Lower leg skin (tissue), 4 donors: ENCODE data around the gene SPATA25. TPM values are rescaled to one million over a fixed set of nuclear protein-coding genes. Genes with fewer than 3 reads are reported as not detected.

ENCODE experiments used
- DNase-seq, 2 donors: peaks; one replicate each; pipeline ENCODE4 v3.0.0-alpha.2; 2019; ENCODE audit warnings: low spot score in 2 of 2
- H3K4me3 ChIP-seq: fragments of 200-600 bp; sonication (generic); 2 replicates; pipeline ENCODE4 v1.5.1; 2017; ENCODE audit warnings: mild to moderate bottlenecking, low read depth; ENCODE audit not compliant: poor library complexity, severe bottlenecking
- POLR2A ChIP-seq, 2 donors: fragments of 450-650 bp; IDR thresholded peaks; one replicate each; pipeline ENCODE4 v1.6.1; 2016 to 2017; ENCODE audit warnings: antibody characterized with exemption in 2 of 2, mild to moderate bottlenecking in 1 of 2, moderate library complexity in 1 of 2
- WGBS, 2 donors: methylation state at CpG; one replicate each; pipeline ENCODE4 v1.1.5; 2018; 5-methylcytosine and 5-hydroxymethylcytosine counted together
- intact Hi-C: fragments of 100-400 bp; cut with DNase I; formaldehyde crosslinking; loops from one replicate; pipeline ENCODE4 v1.15.0; 2023; ENCODE audit warnings: low total_unique reads
- total RNA-seq, 4 donors: library from RNA; depleted of rRNA; stranded (reverse); fragments of >200 nt; gene quantifications; one replicate each; pipeline ENCODE4 v1.1.0, GENCODE V29; 2016
- TF ChIP-seq, protein P1 (sequence below), 3 donors: fragments of 450-650 bp; IDR thresholded peaks; one replicate each; pipeline ENCODE4 v1.5.1; 2016; ENCODE audit warnings: antibody characterized with exemption in 3 of 3, mild to moderate bottlenecking in 3 of 3, moderate library complexity in 2 of 3

SPATA25 gene
- total RNA-seq, 4 donors from 2014 or later: 0.59 to 3.6 (median 1.8) TPM

DNA sequence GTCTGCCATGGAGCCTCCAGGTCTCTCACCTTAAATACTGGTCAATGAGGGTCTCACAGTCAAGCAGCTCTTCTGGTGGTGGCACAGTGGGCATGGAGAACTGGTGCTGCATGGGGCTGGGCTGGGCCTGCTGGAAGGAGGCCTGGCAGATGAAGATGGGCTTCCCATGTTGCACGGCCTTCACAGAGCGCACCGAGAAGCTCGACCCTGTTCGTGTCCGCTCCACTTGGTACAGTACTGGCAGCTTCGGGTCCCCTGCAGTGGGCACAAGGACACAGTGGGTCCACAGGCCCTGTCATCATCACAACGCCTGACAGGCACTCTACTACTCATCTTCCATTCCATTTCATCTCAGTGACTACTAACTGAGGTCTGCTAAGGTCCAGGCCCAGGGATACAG is 39.0 kb downstream of the SPATA25 start:
- TF ChIP-seq POLR2A (IDR thresholded peaks at IDR 0.05): no peak
- TF ChIP-seq, protein P1, sequence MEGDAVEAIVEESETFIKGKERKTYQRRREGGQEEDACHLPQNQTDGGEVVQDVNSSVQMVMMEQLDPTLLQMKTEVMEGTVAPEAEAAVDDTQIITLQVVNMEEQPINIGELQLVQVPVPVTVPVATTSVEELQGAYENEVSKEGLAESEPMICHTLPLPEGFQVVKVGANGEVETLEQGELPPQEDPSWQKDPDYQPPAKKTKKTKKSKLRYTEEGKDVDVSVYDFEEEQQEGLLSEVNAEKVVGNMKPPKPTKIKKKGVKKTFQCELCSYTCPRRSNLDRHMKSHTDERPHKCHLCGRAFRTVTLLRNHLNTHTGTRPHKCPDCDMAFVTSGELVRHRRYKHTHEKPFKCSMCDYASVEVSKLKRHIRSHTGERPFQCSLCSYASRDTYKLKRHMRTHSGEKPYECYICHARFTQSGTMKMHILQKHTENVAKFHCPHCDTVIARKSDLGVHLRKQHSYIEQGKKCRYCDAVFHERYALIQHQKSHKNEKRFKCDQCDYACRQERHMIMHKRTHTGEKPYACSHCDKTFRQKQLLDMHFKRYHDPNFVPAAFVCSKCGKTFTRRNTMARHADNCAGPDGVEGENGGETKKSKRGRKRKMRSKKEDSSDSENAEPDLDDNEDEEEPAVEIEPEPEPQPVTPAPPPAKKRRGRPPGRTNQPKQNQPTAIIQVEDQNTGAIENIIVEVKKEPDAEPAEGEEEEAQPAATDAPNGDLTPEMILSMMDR (IDR thresholded peaks at IDR 0.05): no peak
- H3K4me3 ChIP-seq: no peak overlapping the region
- intact Hi-C loops: no loop called here
- no peak for DNase-seq
- WGBS, 2 donors: 86 to 96% methylated on average over 7 to 8 of the region's 8 CpGs

DNA sequence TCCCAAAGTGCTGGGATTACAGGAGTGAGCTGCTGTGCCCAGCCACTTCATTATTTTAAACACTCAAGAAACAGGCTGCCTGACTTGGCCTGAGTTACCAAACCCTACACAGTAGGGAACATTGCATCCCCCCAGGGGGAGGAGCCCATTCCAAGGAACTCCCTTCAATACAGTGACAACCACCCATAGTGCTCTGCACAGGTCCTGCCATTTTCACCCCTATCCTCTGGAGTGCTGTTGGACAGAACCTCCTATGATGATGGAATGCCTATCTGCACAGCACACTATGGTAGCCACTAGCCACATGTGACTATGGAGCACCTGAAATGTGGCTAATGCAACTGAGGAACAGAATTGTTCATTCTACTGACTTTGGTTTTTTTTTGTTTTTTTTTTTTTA is 42.0 kb downstream of the SPATA25 start:
- no peak for DNase-seq
- TF ChIP-seq, protein P1 (IDR thresholded peaks at IDR 0.05): no peak
- no peak for TF ChIP-seq POLR2A (IDR thresholded peaks at IDR 0.05)
- intact Hi-C loops: no loop called here
- no peak overlapping the region for H3K4me3 ChIP-seq

DNA sequence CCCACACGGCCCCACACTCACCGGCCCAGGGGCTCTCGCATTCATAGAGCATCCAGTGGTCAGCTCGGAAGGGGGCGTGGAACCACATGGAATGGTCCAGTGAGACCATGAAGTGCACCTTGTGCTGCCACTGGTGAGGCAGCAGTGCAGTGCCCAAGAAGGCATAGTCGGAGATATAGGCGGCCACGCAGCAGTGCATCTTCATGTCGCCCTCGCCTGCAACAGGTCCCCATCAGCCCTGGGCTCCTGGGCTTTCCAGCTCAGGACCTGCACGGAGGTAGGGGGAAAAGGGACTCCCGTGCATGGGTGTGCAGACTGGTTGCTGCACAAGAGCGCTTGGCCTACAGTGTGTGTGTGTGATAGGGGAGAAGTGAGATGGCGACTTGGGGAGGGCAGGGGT is 43.9 kb downstream of the SPATA25 start:
- H3K4me3 ChIP-seq: no peak overlapping the region
- DNase-seq: no peak
- intact Hi-C loops: no loop called here
- TF ChIP-seq, protein P1 (IDR thresholded peaks at IDR 0.05): no peak
- no peak for TF ChIP-seq POLR2A (IDR thresholded peaks at IDR 0.05)
- WGBS, 2 donors: 88 to 96% methylated on average over 11 to 14 of the region's 14 CpGs

DNA sequence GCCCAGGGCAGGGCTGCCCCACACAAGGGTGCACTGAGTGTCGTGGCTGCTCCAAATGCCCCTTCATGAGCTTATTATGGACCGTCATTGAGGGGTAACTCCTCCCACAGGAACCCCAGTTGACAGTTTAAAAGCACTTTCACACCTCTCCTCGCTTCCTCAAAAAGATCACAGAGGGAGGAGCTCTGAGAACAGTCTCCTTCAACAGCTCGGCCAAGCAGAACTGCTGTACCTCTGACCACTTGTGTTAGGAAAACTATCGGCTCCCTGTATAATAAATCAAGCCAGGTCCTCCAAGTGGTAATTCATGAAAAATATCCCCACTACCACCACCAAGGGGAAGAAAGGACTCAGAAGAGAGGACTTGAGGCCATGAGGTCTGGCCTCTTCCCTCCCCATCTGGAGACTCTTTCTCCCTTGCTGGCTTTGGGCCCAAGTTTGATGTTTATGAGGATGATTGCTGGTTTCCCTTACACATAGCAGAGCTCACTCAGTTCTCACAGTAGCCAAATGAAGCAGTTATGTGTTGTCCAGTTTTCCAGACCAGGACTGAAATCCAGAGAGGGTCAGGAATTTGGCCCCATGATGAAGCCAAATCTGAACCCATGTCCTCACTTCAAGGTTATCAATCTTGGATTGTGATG is 45.1 kb downstream of the SPATA25 start:
- no peak for DNase-seq
- intact Hi-C loops: no loop called here
- no peak overlapping the region for H3K4me3 ChIP-seq
- TF ChIP-seq, protein P1 (IDR thresholded peaks at IDR 0.05): no peak
- TF ChIP-seq POLR2A (IDR thresholded peaks at IDR 0.05): no peak
- WGBS, 2 donors: 67 to 73% methylated on average over 5 of the region's 5 CpGs

DNA sequence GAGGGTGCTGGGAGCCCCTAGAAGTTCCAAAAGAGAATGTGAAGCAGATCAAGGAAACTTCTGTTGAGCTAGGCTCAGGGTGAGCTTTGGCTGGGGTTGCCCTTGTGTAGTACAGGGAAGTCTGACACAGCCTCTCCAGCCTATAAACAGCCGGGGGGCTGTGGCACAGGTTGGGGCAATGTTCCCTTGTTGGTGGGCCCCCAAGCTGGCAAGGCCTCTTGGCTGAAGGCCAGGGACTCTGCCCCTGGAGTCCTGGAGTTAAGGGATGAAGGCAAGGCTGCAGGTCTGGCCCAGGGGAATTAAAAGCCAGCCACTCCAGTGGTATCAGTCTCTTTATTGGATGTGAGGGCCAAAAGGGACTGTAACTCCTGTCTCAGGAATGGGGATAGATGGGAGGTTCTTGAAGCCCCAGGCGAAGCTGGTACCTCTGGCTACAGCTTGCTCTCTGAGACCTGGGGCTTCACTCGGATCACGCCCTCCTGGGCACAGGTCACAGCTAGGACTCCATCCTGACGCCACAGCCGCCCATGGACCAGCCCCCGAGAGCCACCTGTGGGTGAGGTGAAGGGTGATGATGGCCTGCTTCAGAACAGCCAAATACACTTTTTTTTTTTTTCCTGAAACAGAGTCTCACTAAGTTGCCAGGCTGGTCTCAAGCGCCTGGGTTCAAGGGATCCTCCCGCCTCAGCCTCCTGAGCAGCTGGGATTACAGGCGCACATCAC is 45.9 kb downstream of the SPATA25 start:
- WGBS, 2 donors: 88% methylated on average over 10 of the region's 10 CpGs
- no peak for TF ChIP-seq POLR2A (IDR thresholded peaks at IDR 0.05)
- TF ChIP-seq, protein P1 (IDR thresholded peaks at IDR 0.05): no peak
- intact Hi-C loops: no loop called here

More for the DNA sequence above, 45.9 kb downstream of the SPATA25 start:
- H3K4me3 ChIP-seq: no peak overlapping the region
- DNase-seq: no peak
